Suprapubic skin (tissue), 3 donors: Measurements from ENCODE around the gene TRPM1.

Source experiments
- CTCF ChIP-seq, 2 donors: fragments of 200-600 bp in 1 of 2; fragments of 450-650 bp in 1 of 2; sonication (generic) in 1 of 2; IDR thresholded peaks; one replicate each; pipeline ENCODE4 v1.5.1; 2016 to 2019; ENCODE audit warnings: antibody characterized with exemption in 2 of 2, mild to moderate bottlenecking in 1 of 2, moderate library complexity in 1 of 2
- EP300 ChIP-seq: sonication (generic); formaldehyde crosslinking; IDR thresholded peaks from one replicate; pipeline ENCODE4 v1.6.1; 2017; ENCODE audit warnings: antibody characterized with exemption
- POLR2A ChIP-seq, 2 donors: fragments of 450-650 bp; IDR thresholded peaks; one replicate each; pipeline ENCODE4 v1.6.1; 2017; ENCODE audit warnings: antibody characterized with exemption in 2 of 2, mild to moderate bottlenecking in 2 of 2, moderate library complexity in 2 of 2

DNA sequence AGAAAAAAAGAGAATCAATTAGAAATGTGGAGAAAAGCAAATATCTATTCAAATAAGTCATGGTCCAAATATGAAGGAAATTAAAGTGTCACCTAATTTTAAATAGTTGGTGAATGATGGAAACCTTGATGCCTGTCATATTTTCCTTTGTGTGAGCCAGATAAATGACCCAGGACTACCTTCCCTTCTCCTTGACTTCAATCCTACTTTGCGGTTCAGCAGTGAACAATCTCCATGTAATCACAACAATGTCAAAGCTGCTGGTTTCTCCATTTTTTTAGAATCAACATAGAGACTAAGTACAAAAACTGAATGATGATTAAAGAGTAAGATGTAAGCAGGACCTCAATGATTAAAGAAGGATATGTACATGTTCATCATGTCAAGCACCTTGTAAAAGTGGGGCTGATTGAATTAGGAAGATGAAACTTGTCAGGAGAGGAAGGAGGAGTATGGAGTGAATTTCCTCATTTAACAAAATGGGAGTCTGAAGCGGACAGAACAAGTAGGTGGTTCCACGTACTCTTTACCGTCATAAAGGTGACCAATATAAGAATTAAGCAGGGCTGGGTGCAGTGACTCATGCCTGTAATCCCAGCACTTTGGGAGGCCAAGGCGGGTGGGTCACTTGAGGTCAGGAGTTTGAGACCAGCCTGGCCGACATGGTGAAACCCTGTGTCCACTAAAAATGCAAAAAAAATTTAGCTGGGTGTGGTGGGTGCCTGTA is 43.1 kb downstream of the TRPM1 start:
- TF ChIP-seq CTCF (IDR thresholded peaks at IDR 0.05) (no peak), POLR2A (IDR thresholded peaks at IDR 0.05) (no peak), EP300 (no peak)
